Skin of body (tissue), 3 donors: ENCODE results near the gene PPP2R1A. TPM values are rescaled to one million over a fixed set of nuclear protein-coding genes. Genes with fewer than 3 reads are reported as not detected.
"Not testable (repeated sequence)": the region's sequence is repeated elsewhere in the genome, so short reads cannot be mapped to it uniquely, and the experiment has no call there.

ENCODE experiments used
- DNase-seq: peaks from one replicate; lab custom pipeline; 2025; lab: John Stamatoyannopoulos, UW
- small RNA-seq: library from RNA; depleted of rRNA; stranded (forward); fragments of <200 nt; gene quantifications from one replicate; pipeline ENCODE3, GENCODE V24; 2014; ENCODE audit warnings: low replicate concordance
- total RNA-seq: library from RNA; depleted of rRNA; stranded (reverse); fragments of >200 nt; gene quantifications from one replicate; pipeline ENCODE4 v1.2.3, GENCODE V29; 2014

Gene PPP2R1A
- total RNA-seq, 1 donor from 2014 or later = 53.9 TPM

DNA sequence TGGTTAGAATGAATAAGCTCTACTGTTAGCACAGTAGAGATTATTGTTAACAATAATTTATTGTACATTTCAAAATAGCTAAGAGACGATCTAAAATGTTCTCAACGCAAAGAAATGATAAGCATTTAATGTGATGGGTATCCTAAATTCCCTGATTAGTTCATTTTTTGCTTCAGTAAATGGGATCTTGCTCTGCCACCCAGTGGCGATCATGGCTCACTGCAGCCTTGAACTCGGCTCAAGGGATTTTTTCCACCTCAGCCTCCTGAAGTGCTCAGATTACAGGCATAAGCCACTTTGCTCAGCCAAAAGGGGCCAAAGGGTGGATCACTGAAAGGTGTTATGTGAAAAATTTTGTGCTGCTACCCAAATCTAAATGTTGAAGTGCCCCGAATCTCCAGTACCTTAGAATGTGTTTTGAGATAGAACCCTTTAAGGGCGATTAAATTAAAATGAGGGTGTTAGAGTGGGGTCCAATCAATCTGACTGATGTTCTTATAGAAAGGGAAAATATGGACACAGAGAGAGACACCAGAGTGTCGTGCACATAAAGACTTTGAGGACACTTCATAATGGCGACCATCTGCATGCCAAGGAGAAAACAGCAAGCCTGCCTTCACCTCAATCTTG is 48.0 kb downstream of the PPP2R1A start:
- DNase-seq = peak; percentile 66

DNA sequence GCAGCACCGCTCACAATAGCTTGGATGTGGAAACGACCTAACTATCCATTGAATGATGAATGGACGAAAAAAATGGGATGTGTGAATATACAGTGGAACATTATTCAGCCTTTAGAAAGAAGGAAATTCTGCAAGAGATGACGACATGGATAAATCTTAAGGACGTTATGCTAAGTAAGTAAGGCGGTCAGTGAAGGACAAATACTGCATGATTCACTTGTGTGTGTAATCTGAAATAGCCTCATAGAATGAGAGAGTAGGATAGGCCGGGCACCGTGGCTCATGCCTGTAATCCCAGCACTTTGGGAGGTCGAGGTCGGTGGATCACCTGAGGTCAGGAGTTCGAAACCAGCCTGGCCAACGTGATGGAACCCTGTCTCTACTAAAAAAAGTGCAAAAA is 54.2 kb downstream of the PPP2R1A start:
- DNase-seq = no peak

DNA sequence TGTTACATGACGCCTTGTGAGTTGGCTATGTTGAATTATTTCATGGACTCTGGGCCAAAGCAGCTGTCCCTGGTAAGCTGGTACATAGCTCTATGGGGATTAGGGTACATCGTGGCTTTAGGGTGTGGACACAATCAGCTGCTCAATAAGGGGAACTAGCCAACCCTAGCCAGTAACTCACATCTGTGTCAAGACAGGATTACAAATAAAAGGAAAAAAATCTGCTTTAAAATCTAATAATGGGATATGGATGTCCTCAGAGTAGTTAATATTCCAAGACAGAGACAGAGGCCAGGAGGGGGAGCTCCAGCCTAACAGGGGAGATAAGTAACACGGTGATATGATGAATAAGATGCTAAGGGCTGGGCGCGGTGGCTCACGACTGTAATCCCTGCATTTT is 58.4 kb downstream of the PPP2R1A start:
- DNase-seq = no peak

DNA sequence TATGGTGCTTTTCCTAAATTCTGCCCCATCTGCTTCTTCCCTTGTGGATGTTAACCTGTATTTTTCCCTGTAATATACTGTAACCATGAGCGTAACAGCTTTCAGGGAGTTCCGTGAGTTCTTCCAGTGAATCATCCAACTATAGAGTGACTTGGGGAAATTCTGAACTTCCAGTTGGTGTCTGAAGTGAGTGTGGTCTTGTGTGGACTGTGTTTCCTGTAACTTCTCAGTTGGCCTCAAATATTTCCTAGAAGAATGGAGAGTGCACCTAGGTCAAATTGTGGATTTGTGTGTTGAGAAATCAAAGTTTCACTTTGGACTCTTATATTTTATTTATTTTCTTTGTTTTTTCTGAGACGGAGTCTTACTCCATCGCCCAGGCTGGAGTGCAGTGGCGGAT is 68.6 kb downstream of the PPP2R1A start:
- DNase-seq = no peak

DNA sequence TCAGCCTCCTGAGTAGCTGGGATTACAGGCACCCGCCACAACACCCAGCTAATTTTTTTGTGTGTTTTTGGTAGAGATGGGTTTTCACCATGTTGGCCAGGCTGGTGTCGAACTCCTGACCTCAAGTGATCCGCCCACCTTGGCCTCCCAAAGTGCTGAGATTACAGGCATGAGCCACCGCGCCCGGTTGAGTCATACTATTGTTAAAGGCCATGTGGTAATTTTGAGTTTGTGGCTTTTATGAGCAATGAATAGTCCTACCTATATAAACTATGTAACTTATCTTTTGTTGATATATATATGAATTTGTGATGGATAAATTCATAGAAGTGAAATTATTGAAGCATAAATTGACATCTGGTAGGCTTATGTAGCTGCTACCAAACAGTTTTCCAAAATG is 75.7 kb downstream of the PPP2R1A start:
- not testable (repeated sequence) for DNase-seq

DNA sequence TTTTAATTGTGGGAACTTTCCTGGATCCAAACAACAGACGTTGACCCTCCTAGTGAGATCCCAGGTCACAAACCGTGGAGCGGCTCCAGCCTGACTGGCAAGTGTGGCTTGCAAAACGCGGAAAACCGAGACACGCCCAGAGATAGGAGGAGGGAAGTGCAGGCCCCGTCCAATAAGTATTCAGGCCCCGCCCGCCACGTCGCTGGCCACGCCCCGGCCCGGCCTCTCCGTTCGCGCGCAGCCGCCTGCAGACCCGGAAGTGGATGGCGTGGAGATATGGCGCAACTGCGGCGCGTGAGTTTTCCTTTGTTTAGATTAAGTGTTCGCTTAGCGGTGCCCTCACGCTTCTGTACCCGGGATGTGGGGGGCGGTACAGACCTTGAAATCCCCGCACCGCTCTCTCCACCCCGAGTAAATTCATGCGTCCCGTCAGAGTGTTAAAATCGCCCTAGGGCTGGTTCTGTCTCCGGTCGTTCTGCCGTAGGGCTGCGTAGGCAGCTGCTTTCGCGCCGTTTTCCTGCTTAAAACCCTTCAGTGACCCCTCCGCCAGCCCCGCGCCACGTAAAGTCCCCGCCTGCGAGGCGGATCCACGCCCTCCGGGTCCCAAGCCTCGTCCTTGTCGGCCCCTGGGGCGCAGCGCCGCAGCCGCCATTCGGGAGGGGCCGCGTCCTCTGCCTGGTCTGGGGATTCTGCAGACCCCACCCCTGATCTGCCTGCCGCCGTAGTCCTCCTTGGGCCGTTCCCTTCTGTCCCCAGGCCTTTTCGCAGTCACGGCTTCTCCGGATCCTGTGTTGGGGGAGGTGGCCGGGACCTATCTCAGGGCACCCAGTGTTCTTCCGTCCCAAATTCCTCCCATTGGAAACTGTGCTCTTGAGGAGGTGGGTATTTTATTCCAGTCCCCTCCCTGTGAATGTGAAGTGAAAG is 79.7 kb downstream of the PPP2R1A start, which contains the start of gene ZNF766:
ZNF766 (plus strand) TSS at position 250 of the 924 bp plus-strand sequence; CDS start at position 277, 27 bp downstream.
- peak; percentile 92 for DNase-seq

DNA sequence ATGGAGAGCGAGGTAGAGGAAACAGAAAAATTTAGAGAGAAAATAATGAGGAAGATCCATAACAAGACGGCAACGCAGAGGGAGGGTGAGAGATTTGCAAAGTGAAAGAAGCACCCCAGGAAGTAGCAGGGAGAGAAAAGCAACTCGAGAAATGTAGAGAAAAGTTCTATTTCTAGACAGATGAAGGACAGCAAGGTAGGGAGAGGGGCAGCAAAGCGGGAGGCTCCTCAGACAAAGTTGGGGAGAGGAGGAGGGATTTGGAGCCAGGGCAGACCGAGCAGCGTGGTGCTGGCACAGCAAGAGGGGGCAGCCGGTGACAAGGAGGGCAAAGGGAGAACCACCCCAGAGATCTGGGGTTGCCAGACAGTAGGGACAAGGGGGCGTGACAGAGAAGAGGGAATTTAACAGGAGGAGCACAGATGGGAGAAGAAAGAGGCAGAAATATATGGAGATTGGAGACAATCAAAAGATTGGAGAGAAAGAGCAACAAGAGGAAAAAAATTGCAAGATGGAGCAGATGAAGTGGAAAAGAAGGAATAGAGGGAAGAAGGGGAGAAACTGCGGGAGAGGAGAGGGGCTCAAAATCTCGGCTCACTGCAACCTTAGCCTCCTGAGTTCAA is 80.5 kb downstream of the PPP2R1A start:
- peak; percentile 13 for DNase-seq

DNA sequence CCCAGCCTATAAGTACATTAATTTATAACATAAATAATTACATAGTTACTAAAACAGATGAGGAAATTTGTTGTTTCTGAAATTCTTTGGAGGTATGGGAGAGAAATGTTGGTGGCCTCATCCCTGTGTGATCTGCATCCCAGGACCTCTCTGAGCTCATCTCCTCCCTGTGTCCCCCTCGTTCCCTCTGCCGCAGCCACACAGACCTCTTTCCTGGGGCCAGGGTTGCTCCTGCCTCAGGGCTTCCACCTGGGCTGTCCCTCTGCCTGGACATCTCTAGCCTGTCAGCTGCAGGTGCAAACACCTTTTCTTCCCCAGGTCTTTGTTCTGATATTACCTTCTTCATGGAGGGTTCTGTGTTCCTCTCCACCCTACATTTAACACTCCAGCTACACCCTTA is 83.4 kb downstream of the PPP2R1A start:
- DNase-seq = no peak

DNA sequence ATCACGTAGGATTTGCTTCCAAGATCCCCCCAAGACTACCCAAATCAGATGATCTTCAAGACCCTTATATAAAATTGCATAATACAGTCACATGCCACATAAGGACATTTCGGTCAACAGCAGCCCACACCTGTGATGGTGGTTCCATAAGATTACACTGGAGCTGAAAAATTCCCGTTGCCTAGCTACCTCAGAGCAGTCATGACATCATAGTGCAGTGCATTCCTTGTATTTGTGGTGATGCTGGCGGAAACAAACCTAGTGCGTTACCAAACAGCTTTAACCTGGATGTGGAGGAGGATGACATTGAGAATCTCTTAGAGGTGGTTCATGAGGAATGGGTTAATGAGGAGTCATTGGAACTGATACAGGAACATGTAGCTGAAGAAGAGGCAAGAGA is 84.3 kb downstream of the PPP2R1A start:
- no peak for DNase-seq

DNA sequence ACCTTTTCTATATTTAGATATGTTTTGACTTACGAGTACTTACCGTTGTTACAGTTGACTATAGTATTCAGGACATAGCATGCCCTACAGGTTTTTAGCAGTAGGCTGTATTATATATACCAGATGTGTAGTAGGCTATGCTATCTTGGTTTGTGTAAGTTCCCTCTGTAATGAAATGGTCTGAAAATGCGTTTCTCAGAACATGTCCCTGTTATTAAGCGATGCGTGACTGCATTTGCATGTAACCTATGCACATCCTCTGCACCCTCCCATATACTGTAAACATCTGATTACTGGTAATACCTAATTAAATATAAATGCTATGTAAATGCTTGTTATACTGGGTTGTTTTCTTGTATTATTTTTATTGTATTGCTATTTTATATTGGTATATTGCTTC is 86.1 kb downstream of the PPP2R1A start:
- DNase-seq = no peak

DNA sequence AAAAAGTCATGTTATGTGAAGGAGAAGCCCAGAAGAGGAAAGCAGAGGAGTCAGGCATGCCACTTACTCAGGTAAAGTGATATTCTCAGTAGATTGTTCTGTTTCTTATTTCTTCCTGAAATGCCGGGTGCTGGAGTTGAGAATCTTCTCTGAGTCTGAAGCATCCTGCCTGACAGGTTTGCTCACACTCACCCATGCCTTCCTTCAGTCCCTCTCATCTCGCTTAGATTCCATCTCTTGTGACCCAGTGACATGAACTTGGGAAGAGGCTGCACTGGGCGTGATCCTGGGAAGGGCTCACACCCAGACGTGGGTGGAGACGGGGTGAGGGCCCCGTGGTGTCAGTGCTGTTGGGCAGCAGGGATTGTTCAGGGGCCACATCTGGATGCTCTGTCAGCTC is 87.6 kb downstream of the PPP2R1A start:
- DNase-seq = no peak

Small RNAs within 50 kb of the gene (small RNA-seq; reads per million reads assigned to genes)
- gene MIR6801 = not detected
- not detected for gene RF00019
- gene RPL37P23 = not detected

Other genes starting within 250 kb of the PPP2R1A start
- gene ZNF350, start 203.2 kb upstream of the PPP2R1A start, total RNA-seq = 11.5 TPM
- 16.2 TPM for gene ZNF615, start 181.8 kb upstream of the PPP2R1A start, total RNA-seq
- 10.4 TPM for gene ZNF614, start 161.7 kb upstream of the PPP2R1A start, total RNA-seq
- gene ZNF432, start 141.2 kb upstream of the PPP2R1A start, total RNA-seq = 15.5 TPM
- 29.5 TPM for gene ZNF841, start 94.3 kb upstream of the PPP2R1A start, total RNA-seq
- 12.9 TPM for gene ZNF616, start 50.1 kb upstream of the PPP2R1A start, total RNA-seq
- 14.0 TPM for gene ZNF836, start 18.4 kb upstream of the PPP2R1A start, total RNA-seq
- 16.9 TPM for gene ZNF766, start 79.5 kb downstream of the PPP2R1A start, total RNA-seq
- 5.1 TPM for gene ZNF480, start 107.1 kb downstream of the PPP2R1A start, total RNA-seq
- gene ZNF610, start 146.2 kb downstream of the PPP2R1A start, total RNA-seq = 2.6 TPM
- gene ZNF880, start 179.9 kb downstream of the PPP2R1A start, total RNA-seq = 27.2 TPM
- 18.2 TPM for gene ZNF528, start 207.8 kb downstream of the PPP2R1A start, total RNA-seq
- gene ZNF534, start 239.1 kb downstream of the PPP2R1A start, total RNA-seq = 0.20 TPM